SK-N-SH treated with all-trans-retinoic acid at 6 μM for 48 hours (cell line): ENCODE data around the gene NAPSA.
"Not testable (repeated sequence)": the region's sequence is repeated elsewhere in the genome, so short reads cannot be mapped to it uniquely, and the experiment has no call there.

ENCODE experiments used
- ATAC-seq: fragments of 200-7000 bp; cut with Tn5 transposase; 3 replicates; pipeline ENCODE4 v1.9.1; 2020; ENCODE audit warnings: mild to moderate bottlenecking, moderate library complexity
- ARNTL ChIP-seq: fragments of 450-650 bp; formaldehyde crosslinking; IDR thresholded peaks from 2 replicates; pipeline ENCODE4 v1.5.0; 2020; ENCODE audit warnings: low read depth, mild to moderate bottlenecking, moderate library complexity, borderline replicate concordance
- BACH2 ChIP-seq: fragments of 250-450 bp; sonication (Bioruptor Pico); IDR thresholded peaks from 2 replicates; pipeline ENCODE4 v1.9.0; 2021; ENCODE audit warnings: mild to moderate bottlenecking, borderline replicate concordance
- CREB5 ChIP-seq: fragments of 250-450 bp; sonication (Bioruptor Pico); IDR thresholded peaks from 2 replicates; pipeline ENCODE4 v1.5.1; 2020; ENCODE audit warnings: low read depth, mild to moderate bottlenecking, moderate library complexity
- CSDC2 ChIP-seq: fragments of 250-450 bp; sonication (Bioruptor Pico); IDR thresholded peaks from 2 replicates; pipeline ENCODE4 v1.5.0; 2020; ENCODE audit warnings: mild to moderate bottlenecking, moderate library complexity
- ESRRG ChIP-seq: fragments of 250-450 bp; sonication (Bioruptor Pico); IDR thresholded peaks from 2 replicates; pipeline ENCODE4 v1.6.1; 2021; ENCODE audit warnings: mild to moderate bottlenecking
- GLIS3 ChIP-seq: fragments of 250-450 bp; sonication (Bioruptor Pico); IDR thresholded peaks from 2 replicates; pipeline ENCODE4 v1.5.0; 2020; ENCODE audit warnings: mild to moderate bottlenecking, moderate library complexity
- ISL1 ChIP-seq: fragments of 250-450 bp; sonication (Bioruptor Pico); IDR thresholded peaks from 2 replicates; pipeline ENCODE4 v2.1.2; 2022; ENCODE audit warnings: mild to moderate bottlenecking, moderate library complexity
- PATZ1 ChIP-seq: fragments of 250-450 bp; sonication (Bioruptor Pico); IDR thresholded peaks from 2 replicates; pipeline ENCODE4 v1.8.0; 2020; ENCODE audit warnings: mild to moderate bottlenecking, moderate library complexity, borderline replicate concordance
- PPARA ChIP-seq: fragments of 250-450 bp; sonication (Bioruptor Pico); IDR thresholded peaks from 2 replicates; pipeline ENCODE4 v1.5.0; 2020; ENCODE audit warnings: mild to moderate bottlenecking, borderline replicate concordance
- RARB ChIP-seq: fragments of 250-450 bp; sonication (Bioruptor Pico); IDR thresholded peaks from 2 replicates; pipeline ENCODE4 v1.8.0; 2021; ENCODE audit warnings: mild to moderate bottlenecking, moderate library complexity
- SNAI2 ChIP-seq: fragments of 250-450 bp; sonication (Bioruptor Pico); IDR thresholded peaks from 2 replicates; pipeline ENCODE4 v1.5.0; 2020; ENCODE audit warnings: mild to moderate bottlenecking, moderate library complexity
- TCF4 ChIP-seq: fragments of 250-450 bp; sonication (Bioruptor Pico); IDR thresholded peaks from 2 replicates; pipeline ENCODE4 v1.8.0; 2021; ENCODE audit warnings: mild to moderate bottlenecking, moderate library complexity, borderline replicate concordance
- TOX ChIP-seq: fragments of 250-450 bp; sonication (Bioruptor Pico); IDR thresholded peaks from 2 replicates; pipeline ENCODE4 v1.8.0; 2021; ENCODE audit warnings: mild to moderate bottlenecking, moderate library complexity, borderline replicate concordance
- TSHZ2 ChIP-seq: fragments of 250-450 bp; sonication (Bioruptor Pico); IDR thresholded peaks from 2 replicates; pipeline ENCODE4 v1.5.0; 2020; ENCODE audit warnings: mild to moderate bottlenecking, moderate library complexity
- ZC3H10 ChIP-seq: fragments of 250-450 bp; sonication (Bioruptor Pico); IDR thresholded peaks from 2 replicates; pipeline ENCODE4 v1.5.1; 2021; ENCODE audit warnings: mild to moderate bottlenecking, moderate library complexity
- ZFP3 ChIP-seq: fragments of 250-450 bp; sonication (Bioruptor Pico); IDR thresholded peaks from 2 replicates; pipeline ENCODE4 v1.5.0; 2020; ENCODE audit warnings: mild to moderate bottlenecking, moderate library complexity
- ZFP30 ChIP-seq: fragments of 450-650 bp; formaldehyde crosslinking; IDR thresholded peaks from 2 replicates; pipeline ENCODE4 v1.5.0; 2022; ENCODE audit warnings: mild to moderate bottlenecking, moderate library complexity
- ZNF565 ChIP-seq: fragments of 450-650 bp; formaldehyde crosslinking; conservative IDR thresholded peaks from 2 replicates; pipeline ENCODE4 v1.5.0; 2020; ENCODE audit warnings: low read depth, mild to moderate bottlenecking, moderate library complexity
- ZNF70 ChIP-seq: fragments of 450-650 bp; formaldehyde crosslinking; IDR thresholded peaks from 2 replicates; pipeline ENCODE4 v1.5.0; 2020; ENCODE audit warnings: mild to moderate bottlenecking, moderate library complexity
- ZNF8 ChIP-seq: fragments of 450-650 bp; formaldehyde crosslinking; IDR thresholded peaks from 2 replicates; pipeline ENCODE4 v1.5.0; 2020; ENCODE audit warnings: mild to moderate bottlenecking, moderate library complexity
- TF ChIP-seq, protein P1 (sequence below): fragments of 250-450 bp; sonication (Bioruptor Pico); IDR thresholded peaks from 2 replicates; pipeline ENCODE4 v1.8.0; 2021; ENCODE audit warnings: low read depth, mild to moderate bottlenecking, moderate library complexity, borderline replicate concordance
- TF ChIP-seq, protein P2 (sequence below): fragments of 250-450 bp; sonication (Bioruptor Pico); IDR thresholded peaks from 2 replicates; pipeline ENCODE4 v1.5.1; 2021; ENCODE audit warnings: mild to moderate bottlenecking, moderate library complexity

Gene NAPSA

DNA sequence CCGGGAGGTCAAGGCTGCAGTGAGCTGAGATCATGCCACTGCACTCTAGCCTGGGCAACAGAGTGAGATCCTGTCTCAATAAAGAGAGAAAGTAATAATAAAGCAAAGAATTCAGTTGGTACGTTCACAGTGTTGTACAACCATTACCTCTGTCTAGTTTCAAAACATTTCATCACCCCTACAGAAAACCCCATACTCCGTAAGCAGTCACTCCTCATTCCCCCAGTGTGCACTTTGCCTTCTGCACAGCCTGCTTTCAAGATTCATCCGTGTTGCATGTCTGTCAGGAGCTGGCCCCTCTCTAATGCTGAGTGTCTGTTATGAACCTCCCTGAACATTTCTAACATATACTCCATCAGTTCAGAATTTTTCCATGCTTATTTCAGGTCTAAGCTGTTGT lies 28.1 kb upstream of the NAPSA start (continued):
- TF ChIP-seq, protein P1, sequence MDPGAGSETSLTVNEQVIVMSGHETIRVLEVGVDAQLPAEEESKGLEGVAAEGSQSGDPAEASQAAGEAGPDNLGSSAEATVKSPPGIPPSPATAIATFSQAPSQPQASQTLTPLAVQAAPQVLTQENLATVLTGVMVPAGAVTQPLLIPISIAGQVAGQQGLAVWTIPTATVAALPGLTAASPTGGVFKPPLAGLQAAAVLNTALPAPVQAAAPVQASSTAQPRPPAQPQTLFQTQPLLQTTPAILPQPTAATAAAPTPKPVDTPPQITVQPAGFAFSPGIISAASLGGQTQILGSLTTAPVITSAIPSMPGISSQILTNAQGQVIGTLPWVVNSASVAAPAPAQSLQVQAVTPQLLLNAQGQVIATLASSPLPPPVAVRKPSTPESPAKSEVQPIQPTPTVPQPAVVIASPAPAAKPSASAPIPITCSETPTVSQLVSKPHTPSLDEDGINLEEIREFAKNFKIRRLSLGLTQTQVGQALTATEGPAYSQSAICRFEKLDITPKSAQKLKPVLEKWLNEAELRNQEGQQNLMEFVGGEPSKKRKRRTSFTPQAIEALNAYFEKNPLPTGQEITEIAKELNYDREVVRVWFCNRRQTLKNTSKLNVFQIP (CRISPR knock-in tag) = no peak
- no peak for TF ChIP-seq PPARA (CRISPR knock-in tag)

DNA sequence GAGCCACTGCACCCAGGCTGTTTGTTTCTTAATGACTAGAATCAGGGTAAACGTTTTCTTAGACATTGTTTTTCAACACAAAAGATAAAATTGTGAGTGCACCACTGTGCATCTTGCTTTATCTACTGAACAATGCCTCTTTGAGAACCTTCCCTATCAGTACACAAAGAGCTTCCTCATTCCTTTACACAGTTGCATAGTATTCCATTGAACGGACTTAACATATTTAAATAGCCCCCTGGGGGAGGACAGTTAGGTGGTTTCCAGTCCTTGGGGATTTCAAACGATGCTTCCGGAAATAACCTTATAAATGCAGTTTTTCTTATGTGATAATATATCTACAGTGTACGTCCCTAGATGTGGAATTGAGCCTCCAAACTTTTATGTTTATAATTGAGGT lies 27.3 kb upstream of the NAPSA start:
- no peak for TF ChIP-seq PATZ1
- TF ChIP-seq CSDC2 (CRISPR knock-in tag) = no peak
- TF ChIP-seq PPARA (CRISPR knock-in tag) = no peak
- no peak for TF ChIP-seq ZNF70 (CRISPR knock-in tag)
- no peak for TF ChIP-seq TSHZ2
- TF ChIP-seq, protein P2, sequence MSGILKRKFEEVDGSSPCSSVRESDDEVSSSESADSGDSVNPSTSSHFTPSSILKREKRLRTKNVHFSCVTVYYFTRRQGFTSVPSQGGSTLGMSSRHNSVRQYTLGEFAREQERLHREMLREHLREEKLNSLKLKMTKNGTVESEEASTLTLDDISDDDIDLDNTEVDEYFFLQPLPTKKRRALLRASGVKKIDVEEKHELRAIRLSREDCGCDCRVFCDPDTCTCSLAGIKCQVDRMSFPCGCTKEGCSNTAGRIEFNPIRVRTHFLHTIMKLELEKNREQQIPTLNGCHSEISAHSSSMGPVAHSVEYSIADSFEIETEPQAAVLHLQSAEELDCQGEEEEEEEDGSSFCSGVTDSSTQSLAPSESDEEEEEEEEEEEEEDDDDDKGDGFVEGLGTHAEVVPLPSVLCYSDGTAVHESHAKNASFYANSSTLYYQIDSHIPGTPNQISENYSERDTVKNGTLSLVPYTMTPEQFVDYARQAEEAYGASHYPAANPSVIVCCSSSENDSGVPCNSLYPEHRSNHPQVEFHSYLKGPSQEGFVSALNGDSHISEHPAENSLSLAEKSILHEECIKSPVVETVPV = no peak
- TF ChIP-seq TOX (CRISPR knock-in tag) = no peak
- TF ChIP-seq ZC3H10 (CRISPR knock-in tag) = no peak
- no peak for TF ChIP-seq CREB5
- no peak for TF ChIP-seq ZFP30 (CRISPR knock-in tag)
- TF ChIP-seq TCF4 (CRISPR knock-in tag) = no peak
- no peak for TF ChIP-seq ISL1 (CRISPR knock-in tag)
- no peak for TF ChIP-seq GLIS3 (CRISPR knock-in tag)
- TF ChIP-seq SNAI2 (CRISPR knock-in tag) = no peak
- TF ChIP-seq ZFP3 = no peak
- TF ChIP-seq BACH2 (CRISPR knock-in tag) = no peak
- TF ChIP-seq ESRRG (CRISPR knock-in tag) = no peak
- no peak for TF ChIP-seq ARNTL
- ATAC-seq = no peak

DNA sequence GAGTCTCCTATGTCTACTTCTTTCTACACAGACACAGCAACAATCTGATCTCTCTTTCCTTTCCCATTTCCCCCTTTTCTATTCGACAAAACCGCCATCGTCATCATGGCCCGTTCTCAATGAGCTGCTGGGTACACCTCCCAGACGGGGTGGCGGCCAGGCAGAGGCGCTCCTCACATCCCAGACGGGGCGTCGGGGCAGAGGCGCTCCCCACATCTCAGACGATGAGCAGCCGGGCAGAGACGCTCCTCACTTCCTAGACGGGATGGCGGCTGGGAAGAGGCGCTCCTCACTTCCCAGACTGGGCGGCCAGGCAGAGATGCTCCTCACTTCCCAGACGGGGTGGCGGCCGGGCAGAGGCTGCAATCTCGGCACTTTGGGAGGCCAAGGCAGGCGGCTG lies 25.5 kb upstream of the NAPSA start:
- ATAC-seq = not testable (repeated sequence)

DNA sequence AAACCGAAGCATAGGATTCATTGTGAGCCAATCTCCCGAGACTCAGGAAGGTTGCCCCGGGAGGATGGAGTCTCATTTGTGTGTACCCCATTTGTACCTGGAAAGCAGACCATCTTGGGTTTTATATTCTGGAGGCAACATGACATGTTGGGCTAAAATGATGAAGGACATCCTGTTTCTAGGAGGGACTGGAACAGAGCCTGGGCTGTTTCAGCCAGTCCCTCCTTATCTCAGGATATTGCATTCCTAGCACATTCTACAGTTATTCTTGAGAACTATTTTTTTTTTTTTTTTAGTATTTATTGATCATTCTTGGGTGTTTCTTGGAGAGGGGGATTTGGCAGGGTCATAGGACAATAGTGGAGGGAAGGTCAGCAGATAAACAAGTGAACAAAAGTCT lies 24.9 kb upstream of the NAPSA start:
- ATAC-seq = not testable (repeated sequence)

GRCh38 chr19:50387868-50388245 lies 22.4 kb upstream of the NAPSA start:
- no peak for ATAC-seq
- TF ChIP-seq RARB = no peak
- TF ChIP-seq ZNF8 (CRISPR knock-in tag) = no peak
- no peak for TF ChIP-seq GLIS3 (CRISPR knock-in tag)
- no peak for TF ChIP-seq ZC3H10 (CRISPR knock-in tag)
- TF ChIP-seq, protein P1 (CRISPR knock-in tag) = no peak
- TF ChIP-seq ZNF565 (CRISPR knock-in tag) = no peak
- TF ChIP-seq PATZ1 = no peak
